Epithelial cell of esophagus (primary cell): ENCODE measurements around the gene ORAI3.

Experiments used
- DNase-seq: peaks from one replicate; pipeline ENCODE4 v3.0.0; 2010; ENCODE audit warnings: low read depth
- H3K4me3 ChIP-seq: 2 replicates; pipeline ENCODE4 v1.5.1; 2011; ENCODE audit warnings: mild to moderate bottlenecking, low read length, control low read depth
- CTCF ChIP-seq: IDR thresholded peaks from 2 replicates; pipeline ENCODE4 v1.5.1; 2011; ENCODE audit warnings: low read depth, mild to moderate bottlenecking, low read length, control low read depth, inconsistent platforms; ENCODE audit not compliant: insufficient read depth; ENCODE audit errors: missing control alignments

The ORAI3 gene

GRCh38 chr16:30903596-30903995 is 45.3 kb upstream of the ORAI3 start:
- TF ChIP-seq CTCF = no peak
- no peak overlapping the region for H3K4me3 ChIP-seq
- DNase-seq = no peak

- DNase-seq = no peak
- TF ChIP-seq CTCF = no peak
- no peak overlapping the region for H3K4me3 ChIP-seq
These were observed 44.6 kb upstream of the ORAI3 start for GRCh38 chr16:30904114-30904780.

GRCh38 chr16:30907064-30907463 is 41.8 kb upstream of the ORAI3 start:
- no peak for TF ChIP-seq CTCF
- no peak overlapping the region for H3K4me3 ChIP-seq

GRCh38 chr16:30910427-30911029 is 38.3 kb upstream of the ORAI3 start:
- no peak for TF ChIP-seq CTCF
- H3K4me3 ChIP-seq = no peak overlapping the region
- DNase-seq = peak; percentile 84

More at GRCh38 chr16:30907064-30907463, 41.8 kb upstream of the ORAI3 start:
- DNase-seq = no peak

GRCh38 chr16:30912794-30913412 is 36.0 kb upstream of the ORAI3 start:
- no peak for TF ChIP-seq CTCF
- DNase-seq = no peak
- H3K4me3 ChIP-seq = no peak overlapping the region

- H3K4me3 ChIP-seq = no peak overlapping the region
- no peak for DNase-seq
- TF ChIP-seq CTCF = no peak
These were observed 34.0 kb upstream of the ORAI3 start for GRCh38 chr16:30914830-30915229.
